ENCODE results near the gene CYP8B1. TPM values are rescaled to one million over a fixed set of nuclear protein-coding genes. Genes with fewer than 3 reads are reported as not detected.

The CYP8B1 gene
- total RNA-seq, 1 donor from 2014 or later, result not detected

DNA sequence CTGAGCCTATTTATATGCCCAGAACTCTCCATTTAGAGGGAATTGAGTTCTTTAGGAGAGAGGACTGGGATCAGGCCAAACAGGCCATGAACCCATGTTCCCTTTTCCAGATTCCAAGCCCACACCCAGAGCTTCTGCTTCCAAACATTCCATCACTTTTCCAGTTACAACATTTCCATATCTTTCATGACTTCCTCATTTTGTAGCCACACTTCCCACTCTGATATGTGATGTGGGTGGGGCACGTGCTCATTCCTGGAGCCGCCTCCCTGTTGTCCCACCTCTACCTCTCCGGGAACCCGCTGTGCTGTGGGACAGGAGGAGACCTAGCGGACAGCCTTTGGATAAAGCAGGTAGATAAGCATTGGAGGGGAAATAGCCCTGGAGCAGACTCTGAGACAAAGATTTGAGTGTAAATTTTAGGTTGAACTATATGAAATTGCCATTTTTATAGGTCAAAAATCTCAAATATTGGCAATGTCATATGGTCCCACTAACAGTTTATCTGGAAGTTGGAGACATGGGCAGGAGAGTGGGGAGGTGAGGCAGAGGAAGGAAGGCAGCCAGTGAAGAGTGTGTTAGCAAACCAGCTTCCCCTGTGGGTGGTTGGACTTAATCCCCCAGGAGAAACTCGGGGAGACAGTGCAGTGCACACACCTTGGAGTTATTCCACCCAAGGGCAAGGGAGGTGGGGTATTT is 31.8 kb downstream of the CYP8B1 start:
- intact Hi-C loops (cut with DNase I), result loop anchor here (10.0 kb wide), 1 partner anchor 59 kb away; no protein-coding TSS in a partner anchor
- H3K27me3 ChIP-seq, result no peaks in the 10 kb centered on the region
- no peak for DNase-seq (ENCODE audit: extremely low spot score in 2 of 2)
- peaks cover 11% of the 10 kb centered on the region for H3K4me1 ChIP-seq
- peak overlapping the region; percentile 27 for H3K27ac ChIP-seq
- H3K36me3 ChIP-seq, result no peaks in the 10 kb centered on the region
- H3K9me3 ChIP-seq, result no peaks in the 10 kb centered on the region
- H3K4me3 ChIP-seq, result no peak overlapping the region
- TF ChIP-seq, protein P1, sequence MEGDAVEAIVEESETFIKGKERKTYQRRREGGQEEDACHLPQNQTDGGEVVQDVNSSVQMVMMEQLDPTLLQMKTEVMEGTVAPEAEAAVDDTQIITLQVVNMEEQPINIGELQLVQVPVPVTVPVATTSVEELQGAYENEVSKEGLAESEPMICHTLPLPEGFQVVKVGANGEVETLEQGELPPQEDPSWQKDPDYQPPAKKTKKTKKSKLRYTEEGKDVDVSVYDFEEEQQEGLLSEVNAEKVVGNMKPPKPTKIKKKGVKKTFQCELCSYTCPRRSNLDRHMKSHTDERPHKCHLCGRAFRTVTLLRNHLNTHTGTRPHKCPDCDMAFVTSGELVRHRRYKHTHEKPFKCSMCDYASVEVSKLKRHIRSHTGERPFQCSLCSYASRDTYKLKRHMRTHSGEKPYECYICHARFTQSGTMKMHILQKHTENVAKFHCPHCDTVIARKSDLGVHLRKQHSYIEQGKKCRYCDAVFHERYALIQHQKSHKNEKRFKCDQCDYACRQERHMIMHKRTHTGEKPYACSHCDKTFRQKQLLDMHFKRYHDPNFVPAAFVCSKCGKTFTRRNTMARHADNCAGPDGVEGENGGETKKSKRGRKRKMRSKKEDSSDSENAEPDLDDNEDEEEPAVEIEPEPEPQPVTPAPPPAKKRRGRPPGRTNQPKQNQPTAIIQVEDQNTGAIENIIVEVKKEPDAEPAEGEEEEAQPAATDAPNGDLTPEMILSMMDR (IDR thresholded peaks at IDR 0.05), result no peak
- TF ChIP-seq POLR2A (IDR thresholded peaks at IDR 0.05), result no peak

DNA sequence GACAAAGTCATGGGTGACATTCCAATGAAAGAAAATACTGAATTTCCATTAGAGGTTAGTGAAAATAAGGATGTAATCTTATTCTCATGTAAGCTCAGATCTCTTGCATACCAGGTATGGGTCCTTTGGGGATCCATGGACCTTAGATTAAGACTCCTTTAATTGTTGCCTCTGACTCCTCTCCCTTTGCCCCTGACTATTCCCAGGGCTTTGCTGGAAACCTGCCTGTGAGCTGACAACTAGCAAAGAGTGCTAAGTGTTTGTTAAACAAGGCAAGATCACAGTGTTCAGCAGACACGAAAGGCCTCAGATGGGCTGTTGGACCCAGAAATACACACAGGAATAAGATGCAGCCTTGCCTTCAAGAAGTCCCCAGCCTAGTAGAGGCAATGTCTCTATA is 34.3 kb downstream of the CYP8B1 start:
- no peaks in the 10 kb centered on the region for H3K27me3 ChIP-seq
- no peak for DNase-seq (ENCODE audit: extremely low spot score in 2 of 2)
- H3K27ac ChIP-seq, result no peak overlapping the region
- no peaks in the 10 kb centered on the region for H3K4me1 ChIP-seq
- no peak overlapping the region for H3K4me3 ChIP-seq
- no peaks in the 10 kb centered on the region for H3K9me3 ChIP-seq
- H3K36me3 ChIP-seq, result no peaks in the 10 kb centered on the region
- intact Hi-C loops (cut with DNase I), result loop anchor here (10.0 kb wide), 1 partner anchor 57 kb away; no protein-coding TSS in a partner anchor
- no peak for TF ChIP-seq POLR2A (IDR thresholded peaks at IDR 0.05)
- TF ChIP-seq, protein P1 (IDR thresholded peaks at IDR 0.05), result no peak
- no peak for TF ChIP-seq POLR2AphosphoS5 (IDR thresholded peaks at IDR 0.05; ENCODE audit: insufficient read depth in 1 of 2, low read depth in 1 of 2)

DNA sequence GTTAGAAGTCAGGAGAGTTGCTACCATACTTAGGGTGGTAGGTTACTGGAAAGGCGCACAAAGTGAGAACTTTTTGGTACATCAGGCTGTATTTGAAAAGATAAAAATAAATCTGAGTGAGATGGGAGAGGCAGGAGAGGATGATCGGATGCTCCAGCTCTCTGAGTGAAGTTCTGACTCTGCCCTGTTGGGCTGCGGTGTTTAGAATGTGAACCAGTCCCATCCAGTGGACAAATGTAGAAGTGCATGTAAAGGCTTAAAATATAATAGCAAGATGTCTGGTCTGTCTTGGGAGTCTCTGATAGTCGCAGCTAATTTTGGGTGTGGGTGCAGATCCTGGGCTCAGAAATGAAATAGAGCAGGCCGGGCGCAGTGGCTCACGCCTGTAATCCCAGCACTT is 36.1 kb downstream of the CYP8B1 start:
- no peak for DNase-seq (ENCODE audit: extremely low spot score in 2 of 2)
- no peak for TF ChIP-seq POLR2AphosphoS5 (IDR thresholded peaks at IDR 0.05; ENCODE audit: insufficient read depth in 1 of 2, low read depth in 1 of 2)
- no peak for TF ChIP-seq POLR2A (IDR thresholded peaks at IDR 0.05)
- TF ChIP-seq, protein P1 (IDR thresholded peaks at IDR 0.05), result peak; percentile 27 to 84 (median 48)
- Histone ChIP-seq H3K4me3 (peak overlapping the region in 1 of 2 donors; percentile 10), H3K36me3 (no peaks in the 10 kb centered on the region), H3K27me3 (no peaks in the 10 kb centered on the region), H3K9me3 (no peaks in the 10 kb centered on the region), H3K27ac (no peak overlapping the region), H3K4me1 (no peaks in the 10 kb centered on the region)
- intact Hi-C loops (cut with DNase I), result loop anchor here (10.0 kb wide), 1 partner anchor 55 kb away; no protein-coding TSS in a partner anchor

DNA sequence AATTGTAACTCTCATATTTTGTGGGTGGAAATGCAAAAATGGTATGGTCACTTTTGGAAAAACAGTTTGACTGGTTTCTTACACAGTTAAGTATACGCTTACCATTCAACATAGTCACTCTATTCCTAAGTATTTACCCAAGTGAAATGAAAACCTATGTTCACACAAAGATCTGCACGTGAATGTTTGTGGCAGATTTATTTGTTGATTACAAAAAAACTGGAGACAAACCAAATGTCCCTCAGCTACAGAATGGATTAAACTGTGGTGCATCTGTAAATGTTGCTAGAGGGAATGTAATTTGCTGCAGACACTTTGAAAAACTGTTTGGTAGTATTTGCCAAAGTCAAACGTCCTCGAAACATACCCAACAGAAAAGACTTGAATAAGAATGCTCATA is 37.1 kb downstream of the CYP8B1 start:
- no peaks in the 10 kb centered on the region for H3K9me3 ChIP-seq
- no peak for TF ChIP-seq POLR2A (IDR thresholded peaks at IDR 0.05)
- TF ChIP-seq, protein P1 (IDR thresholded peaks at IDR 0.05), result no peak
- no peak for TF ChIP-seq POLR2AphosphoS5 (IDR thresholded peaks at IDR 0.05; ENCODE audit: insufficient read depth in 1 of 2, low read depth in 1 of 2)
- H3K4me3 ChIP-seq, result no peak overlapping the region
- no peaks in the 10 kb centered on the region for H3K4me1 ChIP-seq
- intact Hi-C loops (cut with DNase I), result no loop called here
- H3K27ac ChIP-seq, result no peak overlapping the region
- no peaks in the 10 kb centered on the region for H3K36me3 ChIP-seq
- DNase-seq (ENCODE audit: extremely low spot score in 2 of 2), result no peak
- no peaks in the 10 kb centered on the region for H3K27me3 ChIP-seq
